H1 (cell line): Measurements from ENCODE around the gene RNF113B. TPM values are rescaled to one million over a fixed set of nuclear protein-coding genes. Genes with fewer than 3 reads are reported as not detected.

Source experiments
- E2F6 ChIP-seq: IDR thresholded peaks from 2 replicates; pipeline ENCODE4 v1.6.1; 2012; ENCODE audit warnings: inconsistent platforms
- EZH2 ChIP-seq: fragments of 200-600 bp; sonication (generic); IDR thresholded peaks from 2 replicates; pipeline ENCODE4 v1.7.1; 2012; ENCODE audit warnings: low read depth, mild to moderate bottlenecking, moderate library complexity, low read length, inconsistent platforms; ENCODE audit not compliant: severe bottlenecking
- HDAC6 ChIP-seq: IDR thresholded peaks from one replicate; pipeline ENCODE4 v1.7.1; 2012; ENCODE audit warnings: low read depth, mild to moderate bottlenecking, inconsistent platforms, low read length, moderate library complexity
- POU5F1 ChIP-seq: IDR thresholded peaks from 2 replicates; pipeline ENCODE4 v1.6.1; 2011; ENCODE audit warnings: low read depth, mild to moderate bottlenecking, low read length, moderate library complexity
- SIRT6 ChIP-seq: IDR thresholded peaks from one replicate; pipeline ENCODE4 v1.7.1; 2012; ENCODE audit warnings: low read length, inconsistent platforms
- SP2 ChIP-seq: IDR thresholded peaks from 2 replicates; pipeline ENCODE4 v1.6.1; 2012; ENCODE audit warnings: mild to moderate bottlenecking, low read length, inconsistent platforms
- SRF ChIP-seq: IDR thresholded peaks from 2 replicates; pipeline ENCODE4 v1.6.1; 2011; ENCODE audit warnings: mild to moderate bottlenecking, low read depth, low read length, moderate library complexity
- polyA plus RNA-seq, 7 experiments: library from polyadenylated mRNA; depleted of rRNA in 3 of 7; stranded (reverse) in 5 of 7; unstranded in 2 of 7; fragments of >200 nt in 5 of 7; fragments of 200-250 nt in 2 of 7; gene quantifications; 1 replicate in 5 of 7; 2 replicates in 1 of 7; 4 replicates in 1 of 7; pipeline versions ENCODE4 v1.2.1 to v1.2.3, GENCODE V29; 2011 to 2013; ENCODE audit warnings: missing spikeins in 2 of 7, mixed read lengths in 2 of 7
- total RNA-seq: library from RNA; stranded (reverse); fragmentation: NEBNext Ultra II Directional; extraction: Animal tissue kit (Norgen Biotek cat#: 25700); gene quantifications from 2 replicates; pipeline ENCODE4 v1.2.1, GENCODE V29; 2021

The RNF113B gene
- total and polyA plus RNA-seq, 2 of the 8 experiments (the other 6 are each of a cell fraction or from before 2014, with no cell fraction given): not detected

- TF ChIP-seq SRF (no peak), E2F6 (no peak), SIRT6 (no peak), HDAC6 (no peak), SP2 (no peak), POU5F1 (no peak), EZH2 (no peak)
- TF ChIP-seq, all 59 proteins: peak for 0
Observed at GRCh38 chr13:98214707-98215106, 37.6 kb upstream of the RNF113B start (continued).
